ENCODE data around the gene OR10A7.
A peak's percentile ranks its signal among the peaks of the same experiment; 100 is the strongest.
"Not testable (repeated sequence)": the region's sequence is repeated elsewhere in the genome, so short reads cannot be mapped to it uniquely, and the experiment has no call there.

The OR10A7 gene

GRCh38 chr12:55220725-55221124 lies at the start of gene OR10A7:
Gene OR10A7, plus strand, starts transcription at chr12:55221025. Its CDS starts 0 bp downstream, at chr12:55221025.
- DNase-seq: no peak

DNA sequence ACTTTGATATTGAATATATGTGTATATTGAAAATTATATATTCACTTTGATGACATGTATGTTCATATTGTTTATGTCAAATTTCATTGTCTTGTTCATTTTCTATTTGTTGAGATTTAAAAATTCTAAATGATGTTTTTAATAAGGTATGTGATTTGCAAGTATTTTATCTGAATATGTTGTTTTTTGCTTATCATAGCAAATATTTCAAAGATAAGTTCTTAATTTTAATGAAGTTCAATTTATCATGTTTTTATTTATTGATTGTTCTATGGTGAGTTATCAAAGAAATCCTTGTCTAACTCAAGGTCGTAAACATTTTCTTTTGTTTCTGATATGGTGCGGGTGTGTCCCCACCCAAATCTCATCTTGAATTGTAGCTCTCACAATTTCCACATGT lies 49.4 kb upstream of the OR10A7 start:
- no peak for DNase-seq

- not testable (repeated sequence) for DNase-seq
Observed at GRCh38 chr12:55171846-55172245, 49.0 kb upstream of the OR10A7 start.

GRCh38 chr12:55172686-55173085 lies 48.1 kb upstream of the OR10A7 start:
- no peak for DNase-seq

- no peak for DNase-seq
Observed at GRCh38 chr12:55173456-55173855, 47.4 kb upstream of the OR10A7 start.

- DNase-seq: no peak
Observed at GRCh38 chr12:55188573-55188972, 32.3 kb upstream of the OR10A7 start.

DNA sequence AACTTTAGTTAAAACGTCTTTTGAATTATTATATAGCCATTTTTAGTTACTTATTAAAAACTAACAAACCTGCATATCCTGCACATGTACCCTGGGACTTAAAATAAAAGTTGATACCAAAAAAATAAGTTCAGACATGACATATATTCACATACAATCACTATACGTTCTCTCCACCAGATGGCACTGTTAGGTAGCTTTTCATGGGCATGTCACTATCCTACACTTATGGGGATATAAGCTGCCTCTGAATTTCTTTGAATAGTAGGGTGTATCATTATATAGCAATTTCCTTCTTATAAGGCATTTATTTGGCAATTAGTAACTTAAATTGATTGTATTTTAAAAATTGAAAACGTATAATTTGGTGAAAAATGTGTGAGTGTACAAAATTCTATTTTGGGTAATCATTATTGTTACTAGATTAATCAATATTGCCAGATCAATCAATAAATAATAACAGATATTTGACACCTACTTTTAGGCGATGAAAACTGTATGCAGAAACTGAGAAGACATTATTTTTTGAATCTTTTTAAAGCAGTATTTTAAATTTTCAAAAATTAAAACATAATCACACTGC lies 31.8 kb upstream of the OR10A7 start:
- DNase-seq: peak; percentile 86

- DNase-seq: no peak
Observed at GRCh38 chr12:55194382-55194781, 26.4 kb upstream of the OR10A7 start.

DNA sequence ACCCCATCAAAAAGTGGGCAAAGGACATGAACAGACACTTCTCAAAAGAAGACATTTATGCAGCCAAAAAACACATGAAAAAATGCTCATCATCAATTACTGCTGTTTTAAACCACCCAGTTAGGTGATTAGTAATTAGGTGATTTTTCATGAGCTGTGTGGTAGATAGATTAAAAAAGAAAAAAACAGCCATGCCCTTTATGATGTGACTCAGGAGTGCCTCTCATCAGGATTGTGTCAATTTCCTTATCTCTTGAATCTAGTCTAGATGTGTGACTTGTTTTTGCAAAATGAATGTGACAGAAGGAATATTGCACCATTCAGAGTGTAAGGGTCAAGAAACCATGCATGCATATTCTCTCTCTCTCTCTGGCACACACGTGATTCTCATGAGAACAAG lies 5.7 kb downstream of the OR10A7 start:
- DNase-seq: no peak

GRCh38 chr12:55227643-55228042 lies 6.8 kb downstream of the OR10A7 start:
- DNase-seq: no peak

- no peak for DNase-seq
Observed at GRCh38 chr12:55244309-55244708, 23.5 kb downstream of the OR10A7 start, which contains the start of gene OR6C74. Gene OR6C74, plus strand, starts transcription at chr12:55244609. Its CDS starts 2,679 bp downstream, at chr12:55247288.

- DNase-seq: no peak
Observed at GRCh38 chr12:55246159-55246558, 25.3 kb downstream of the OR10A7 start.

DNA sequence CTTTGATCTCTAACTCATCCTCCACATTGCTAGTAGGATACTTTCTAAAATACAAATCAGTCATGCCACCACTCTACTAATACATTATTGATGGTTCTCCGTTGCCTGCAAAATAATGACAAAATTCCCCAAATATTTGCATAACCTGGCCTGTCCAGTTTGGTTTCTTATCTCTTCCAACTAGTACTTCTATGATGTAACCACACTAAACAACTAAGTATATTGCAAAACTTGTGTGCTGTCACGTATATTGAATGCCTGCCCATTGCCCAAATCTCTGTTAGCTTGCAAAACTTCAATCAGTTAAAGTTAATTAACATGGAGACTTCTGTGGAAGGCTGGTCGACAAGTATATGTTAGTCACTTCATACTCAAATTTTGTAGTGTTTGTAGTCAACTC lies 30.1 kb downstream of the OR10A7 start:
- no peak for DNase-seq

DNA sequence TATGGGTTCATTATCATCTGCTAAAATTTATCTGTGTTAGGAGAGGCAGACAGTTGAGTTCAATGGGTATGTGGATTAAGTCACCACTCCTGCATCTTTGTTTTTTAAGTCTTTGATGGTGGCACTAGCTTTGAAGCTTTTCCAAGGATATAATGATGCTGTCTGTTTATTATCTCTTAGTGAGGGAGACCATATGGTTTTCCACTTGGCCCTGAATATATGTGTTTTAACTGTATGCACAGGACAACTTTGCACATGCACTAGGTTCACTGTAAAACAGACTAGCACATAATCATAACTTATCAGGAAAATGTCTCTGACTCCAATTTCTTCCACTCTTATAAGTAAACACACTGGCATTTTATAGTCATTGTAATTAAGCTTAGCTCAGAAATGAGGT lies 32.5 kb downstream of the OR10A7 start:
- no peak for DNase-seq

DNA sequence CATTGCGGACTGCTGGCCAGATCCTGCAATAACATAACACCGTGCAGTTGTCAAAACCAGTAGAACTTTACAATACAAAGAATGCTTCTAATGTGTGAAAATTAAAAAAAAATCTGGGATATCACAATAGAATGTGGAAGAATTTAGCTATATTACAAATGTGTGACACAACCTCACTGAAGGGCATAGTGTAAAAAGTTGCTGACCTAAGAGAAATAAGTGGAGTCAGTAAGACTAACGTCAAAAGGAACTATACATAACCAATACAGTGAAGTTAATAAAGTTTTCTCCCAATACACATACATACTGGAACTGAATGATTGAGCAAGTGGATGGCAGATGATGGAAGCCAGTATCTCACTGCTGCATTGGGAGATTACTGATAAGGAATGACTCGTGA lies 36.0 kb downstream of the OR10A7 start:
- DNase-seq: no peak

GRCh38 chr12:55258303-55258702 lies 37.5 kb downstream of the OR10A7 start:
- DNase-seq: no peak
